ENCODE results near the gene RBP5. TPM values are rescaled to one million over a fixed set of nuclear protein-coding genes. Genes with fewer than 3 reads are reported as not detected.

Gene RBP5
- total and polyA plus RNA-seq, 9 of the 15 experiments (the other 6 are each of a cell fraction or from before 2014, with no cell fraction given) = 8.6 to 22.5 (median 11.4) TPM

GRCh38 chr12:7101047-7101693 is 27.5 kb downstream of the RBP5 start:
- no peak overlapping the region for H3K4me2 ChIP-seq (ENCODE audit: insufficient read depth, low read length)

More at GRCh38 chr12:7101047-7101693, 27.5 kb downstream of the RBP5 start:
- 73% methylated on average over 4 of the region's 4 CpGs for WGBS (ENCODE audit: insufficient coverage, low coverage, missing lambda C conversion rate)
- CTCF ChIA-PET (ENCODE audit: low intra/inter-chr PET ratio) = interaction anchor here (0.6 kb wide), 1 partner anchor 9 kb away, joined by 5 read pairs; no protein-coding TSS in a partner anchor
- Histone ChIP-seq H3K36me3 (ENCODE audit: control insufficient read depth, insufficient read depth, low read length) (peaks cover 36% of the 10 kb centered on the region; the same call in 2 of the 3 replicates), H4K20me1 (replicated peaks; ENCODE audit: control insufficient read depth, insufficient read depth, low read length) (no peaks in the 10 kb centered on the region), H3K9me1 (ENCODE audit: control insufficient read depth, insufficient read depth, low read length) (no peaks in the 10 kb centered on the region), H3K79me2 (ENCODE audit: control insufficient read depth, insufficient read depth, low read length) (peaks cover 8% of the 10 kb centered on the region), H3K4me1 (replicated peaks in 1 of 2; ENCODE audit: control insufficient read depth in 2 of 2, insufficient read depth in 2 of 2, low read length in 2 of 2) (peaks cover 0 to 11% of the 10 kb centered on the region in 2 experiments; a peak in 2 of 5 replicates), H3K9me3 (replicated peaks; ENCODE audit: control insufficient read depth, insufficient read depth, low read depth, low read length) (peaks cover under 1% of the 10 kb centered on the region; the same call in 1 of the 2 replicates), H3K27me3 (ENCODE audit: control insufficient read depth in 2 of 2, insufficient read depth in 2 of 2, low read length in 2 of 2) (no peaks in the 10 kb centered on the region), H3K27ac (ENCODE audit: extremely low read depth, low read depth, low read length) (no peak overlapping the region), H3K4me3 (no peak overlapping the region), H2AFZ (ENCODE audit: low read depth, low read length) (no peak overlapping the region), H3K9ac (ENCODE audit: insufficient read depth in 1 of 2, low read depth in 2 of 2, low read length in 2 of 2) (no peak overlapping the region)
- BruUV-seq (replicated peaks) = no TSS peak
- TF ChIP-seq YBX1 (IDR thresholded peaks at IDR 0.05) = no peak
- no peak for TF ChIP-seq ATF6 (CRISPR knock-in tag; IDR thresholded peaks at IDR 0.05)
- TF ChIP-seq MAFK (IDR thresholded peaks at IDR 0.05; ENCODE audit: low read length) = no peak
- no peak for TF ChIP-seq MBD1 (CRISPR knock-in tag; IDR thresholded peaks at IDR 0.05)
- TF ChIP-seq LEF1 (IDR thresholded peaks at IDR 0.05) = no peak
- no peak for TF ChIP-seq EP300 (IDR thresholded peaks at IDR 0.05; ENCODE audit: low read length)
- TF ChIP-seq NCOA6 (IDR thresholded peaks at IDR 0.05) = no peak
- TF ChIP-seq ZNF695 (CRISPR knock-in tag; IDR thresholded peaks at IDR 0.05) = no peak
- no peak for TF ChIP-seq ILK (tag; IDR thresholded peaks at IDR 0.05; ENCODE audit: borderline replicate concordance, low read depth)
- TF ChIP-seq THRA (IDR thresholded peaks at IDR 0.05) = no peak
- TF ChIP-seq GATA2 (CRISPR knock-in tag; IDR thresholded peaks at IDR 0.05) = no peak
- TF ChIP-seq HNRNPK (IDR thresholded peaks at IDR 0.05; ENCODE audit: low read depth, low read length, poor library complexity, severe bottlenecking) = no peak
- no peak for TF ChIP-seq ZEB2 (IDR thresholded peaks at IDR 0.05)
- no peak for TF ChIP-seq CHD2 (IDR thresholded peaks at IDR 0.05; ENCODE audit: low read depth, low read length)
- POLR2A ChIA-PET = no interaction called here
- no peak for ATAC-seq
- no peak for DNase-seq (ENCODE audit: extremely low read depth in 1 of 4, low spot score in 3 of 4)
- in situ Hi-C loops (cut with MboI) = no loop called here
- intact Hi-C loops (cut with micrococcal nuclease) = no loop called here
- no peak for FAIRE-seq
